Epithelial cell of proximal tubule (primary cell): ENCODE data around the gene TELO2. TPM values are rescaled to one million over a fixed set of nuclear protein-coding genes. Genes with fewer than 3 reads are reported as not detected.
"Not testable (repeated sequence)": the region's sequence is repeated elsewhere in the genome, so short reads cannot be mapped to it uniquely, and the experiment has no call there.

Experiments used
- DNase-seq: peaks from one replicate; pipeline ENCODE4 v3.0.0-alpha.2; 2011; ENCODE audit warnings: low read depth
- H3K4me3 ChIP-seq: 2 replicates; pipeline ENCODE4 v1.5.1; 2011; ENCODE audit warnings: low read depth, mild to moderate bottlenecking, low read length
- CTCF ChIP-seq: conservative IDR thresholded peaks from 2 replicates; pipeline ENCODE4 v1.5.1; 2012; ENCODE audit warnings: low read depth, mild to moderate bottlenecking, low read length
- total RNA-seq: library from RNA; depleted of rRNA; stranded (reverse); fragments of >200 nt; gene quantifications from 2 replicates; pipeline ENCODE4 v1.2.3, GENCODE V29; 2015

Gene TELO2
- total RNA-seq, 1 donor from 2014 or later = 33.5 TPM

- no peak overlapping the region for H3K4me3 ChIP-seq
- DNase-seq = no peak
- no peak for TF ChIP-seq CTCF
Observed at GRCh38 chr16:1464196-1464893, 28.8 kb upstream of the TELO2 start.

GRCh38 chr16:1464894-1465566, 28.1 kb upstream of the TELO2 start:
- H3K4me3 ChIP-seq = no peak overlapping the region
- no peak for TF ChIP-seq CTCF
- DNase-seq = no peak

GRCh38 chr16:1465567-1465915, 27.6 kb upstream of the TELO2 start:
- no peak for TF ChIP-seq CTCF
- DNase-seq = no peak
- H3K4me3 ChIP-seq = no peak overlapping the region

GRCh38 chr16:1466054-1466453, 27.1 kb upstream of the TELO2 start:
- no peak for DNase-seq

GRCh38 chr16:1466968-1467521, 26.1 kb upstream of the TELO2 start:
- H3K4me3 ChIP-seq = no peak overlapping the region
- no peak for DNase-seq
- TF ChIP-seq CTCF = no peak

More at GRCh38 chr16:1466054-1466453, 27.1 kb upstream of the TELO2 start:
- TF ChIP-seq CTCF = no peak
- no peak overlapping the region for H3K4me3 ChIP-seq

GRCh38 chr16:1468426-1468810, 24.7 kb upstream of the TELO2 start:
- H3K4me3 ChIP-seq = no peak overlapping the region
- no peak for TF ChIP-seq CTCF
- no peak for DNase-seq

GRCh38 chr16:1469141-1469540, 24.0 kb upstream of the TELO2 start:
- not testable (repeated sequence) for H3K4me3 ChIP-seq, DNase-seq
